ENCODE data around the gene NCOA5. TPM values are rescaled to one million over a fixed set of nuclear protein-coding genes. Genes with fewer than 3 reads are reported as not detected.

The NCOA5 gene
- total RNA-seq, 3 donors from 2014 or later (not counting 1 experiment from before 2014, with no cell fraction given) = 8.8 to 18.4 (median 18.0) TPM

DNA sequence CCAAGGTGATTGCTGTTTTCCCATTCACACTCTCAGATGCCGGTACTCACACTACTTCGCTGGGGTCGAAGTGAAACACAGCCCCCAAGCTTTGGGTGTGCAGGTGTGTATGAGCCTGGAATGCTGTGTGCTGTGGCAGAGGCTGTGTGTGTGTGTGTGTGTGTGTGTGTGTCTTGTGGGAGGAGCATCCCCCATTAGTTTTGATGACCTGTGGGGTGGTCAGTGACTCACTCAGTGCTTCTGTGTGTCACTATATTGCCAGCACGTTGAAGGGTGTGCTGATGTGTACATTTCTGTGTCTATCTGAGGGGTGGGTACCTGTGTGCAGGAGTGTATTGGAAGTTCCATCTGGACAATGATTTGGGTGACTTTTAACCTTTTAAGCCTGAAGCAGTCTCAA is 65.8 kb downstream of the NCOA5 start:
- no peak overlapping the region for H3K4me3 Mint-ChIP-seq

DNA sequence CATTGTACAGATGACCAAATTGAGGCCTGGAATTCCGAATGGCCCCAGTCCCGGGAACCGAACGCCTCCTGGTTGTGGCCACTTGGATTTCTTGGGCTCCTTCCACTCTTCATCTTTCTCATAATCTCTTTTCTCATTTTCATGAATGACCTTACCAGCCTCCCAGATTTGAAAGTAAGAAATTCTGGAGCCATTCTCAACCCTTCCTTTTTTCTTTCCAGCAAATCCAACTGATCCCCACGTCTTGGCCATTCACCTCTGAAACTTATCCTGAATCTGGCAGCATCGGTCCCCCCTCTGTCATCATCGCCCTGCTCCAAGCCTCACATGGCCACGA is 66.6 kb downstream of the NCOA5 start:
- TF ChIP-seq, protein P1, sequence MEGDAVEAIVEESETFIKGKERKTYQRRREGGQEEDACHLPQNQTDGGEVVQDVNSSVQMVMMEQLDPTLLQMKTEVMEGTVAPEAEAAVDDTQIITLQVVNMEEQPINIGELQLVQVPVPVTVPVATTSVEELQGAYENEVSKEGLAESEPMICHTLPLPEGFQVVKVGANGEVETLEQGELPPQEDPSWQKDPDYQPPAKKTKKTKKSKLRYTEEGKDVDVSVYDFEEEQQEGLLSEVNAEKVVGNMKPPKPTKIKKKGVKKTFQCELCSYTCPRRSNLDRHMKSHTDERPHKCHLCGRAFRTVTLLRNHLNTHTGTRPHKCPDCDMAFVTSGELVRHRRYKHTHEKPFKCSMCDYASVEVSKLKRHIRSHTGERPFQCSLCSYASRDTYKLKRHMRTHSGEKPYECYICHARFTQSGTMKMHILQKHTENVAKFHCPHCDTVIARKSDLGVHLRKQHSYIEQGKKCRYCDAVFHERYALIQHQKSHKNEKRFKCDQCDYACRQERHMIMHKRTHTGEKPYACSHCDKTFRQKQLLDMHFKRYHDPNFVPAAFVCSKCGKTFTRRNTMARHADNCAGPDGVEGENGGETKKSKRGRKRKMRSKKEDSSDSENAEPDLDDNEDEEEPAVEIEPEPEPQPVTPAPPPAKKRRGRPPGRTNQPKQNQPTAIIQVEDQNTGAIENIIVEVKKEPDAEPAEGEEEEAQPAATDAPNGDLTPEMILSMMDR (IDR thresholded peaks at IDR 0.05) = peak; percentile 28
- no peak overlapping the region for H3K4me3 ChIP-seq (ENCODE audit: low read length)
- no peak overlapping the region for H3K27ac Mint-ChIP-seq

More for the DNA sequence above, 65.8 kb downstream of the NCOA5 start:
- no peaks in the 10 kb centered on the region for H3K36me3 ChIP-seq (ENCODE audit: control insufficient read depth, insufficient read depth, low read length)
- H3K36me3 Mint-ChIP-seq = no peaks in the 10 kb centered on the region
- H3K27ac Mint-ChIP-seq = no peak overlapping the region
- H3K9me3 Mint-ChIP-seq = no peaks in the 10 kb centered on the region
- WGBS (ENCODE audit: insufficient coverage) = 78% methylated on average over 4 of the region's 4 CpGs
- H3K4me1 ChIP-seq (ENCODE audit: control insufficient read depth, insufficient read depth, low read length) = peaks cover 22% of the 10 kb centered on the region
- no peak for DNase-seq
- ATAC-seq = no peak
- H3K27me3 ChIP-seq (ENCODE audit: control insufficient read depth, insufficient read depth, low read length) = peaks cover 25% of the 10 kb centered on the region
- H3K4me1 Mint-ChIP-seq = peaks cover 25 to 26% of the 10 kb centered on the region in 2 donors
- TF ChIP-seq, protein P1 (IDR thresholded peaks at IDR 0.05) = no peak
- H3K27me3 Mint-ChIP-seq (ENCODE audit: low read depth in 2 of 2) = peaks cover 39 to 56% of the 10 kb centered on the region in 2 donors
- intact Hi-C loops (cut with micrococcal nuclease) = loop anchor here (2.0 to 10.0 kb wide), 3 partner anchors 63 to 661 kb away; partner anchors contain the start of genes NCOA5 and TP53RK
- no peak overlapping the region for H3K27ac ChIP-seq (ENCODE audit: low read length)
- H3K9me3 ChIP-seq (ENCODE audit: control insufficient read depth, insufficient read depth, low read length) = no peaks in the 10 kb centered on the region
- no peak overlapping the region for H3K4me3 ChIP-seq (ENCODE audit: low read length)

DNA sequence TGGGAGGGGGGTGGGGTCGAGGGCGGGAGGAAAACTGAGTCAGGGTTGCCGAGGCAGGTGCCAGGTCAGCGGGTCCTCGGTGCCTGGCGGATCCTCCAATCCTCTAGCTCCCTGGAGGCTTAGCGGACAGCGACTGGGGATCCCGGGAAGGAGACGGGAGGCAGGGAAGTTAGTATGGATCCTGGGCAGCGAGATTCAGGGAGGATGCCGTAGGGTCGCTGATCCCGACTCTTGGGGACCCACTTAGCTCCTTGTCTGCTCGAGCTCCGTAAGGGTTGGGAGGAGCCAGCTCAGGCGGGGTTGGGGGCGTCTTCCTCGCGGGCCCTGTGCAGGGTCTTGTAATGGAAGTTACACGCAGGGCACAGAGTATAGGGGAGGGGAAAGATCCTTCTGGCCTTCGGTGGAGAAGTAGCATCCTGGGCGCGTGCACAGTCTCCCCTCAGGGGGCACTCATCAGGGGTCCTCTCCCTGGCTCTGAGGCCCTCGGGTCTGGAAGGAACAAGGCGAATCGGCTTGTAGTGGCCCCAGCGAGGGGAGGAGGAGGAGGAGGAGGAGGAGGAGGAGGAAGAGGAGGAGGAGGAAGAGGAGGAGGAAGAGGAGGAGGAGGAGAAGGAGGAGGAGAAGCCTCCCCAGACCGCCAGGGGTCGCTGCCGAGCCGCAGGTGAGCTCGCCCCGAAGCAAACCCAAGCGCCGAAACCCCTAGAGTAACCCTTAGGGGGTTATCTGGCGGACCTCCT is 67.2 kb downstream of the NCOA5 start:
- TF ChIP-seq, protein P1 (IDR thresholded peaks at IDR 0.05) = peak; percentile 73

More for the DNA sequence above, 66.6 kb downstream of the NCOA5 start:
- Mint-ChIP-seq H3K4me1 (peaks cover 25 to 26% of the 10 kb centered on the region in 2 donors), H3K36me3 (no peaks in the 10 kb centered on the region), H3K9me3 (no peaks in the 10 kb centered on the region), H3K4me3 (peak overlapping the region; percentile 63), H3K27me3 (ENCODE audit: low read depth in 2 of 2) (peaks cover 45 to 65% of the 10 kb centered on the region in 2 donors)
- Histone ChIP-seq H3K36me3 (ENCODE audit: control insufficient read depth, insufficient read depth, low read length) (no peaks in the 10 kb centered on the region), H3K27me3 (ENCODE audit: control insufficient read depth, insufficient read depth, low read length) (peaks cover 23% of the 10 kb centered on the region), H3K9me3 (ENCODE audit: control insufficient read depth, insufficient read depth, low read length) (no peaks in the 10 kb centered on the region), H3K4me1 (ENCODE audit: control insufficient read depth, insufficient read depth, low read length) (peaks cover 22% of the 10 kb centered on the region), H3K27ac (ENCODE audit: low read length) (no peak overlapping the region)
- no peak for ATAC-seq
- DNase-seq = no peak
- 37% methylated on average over 8 of the region's 8 CpGs for WGBS (ENCODE audit: insufficient coverage)
- intact Hi-C loops (cut with micrococcal nuclease) = loop anchor here (2.0 to 10.0 kb wide), 3 partner anchors 64 to 662 kb away; partner anchors contain the start of genes NCOA5 and TP53RK

More for the DNA sequence above, 67.2 kb downstream of the NCOA5 start:
- ATAC-seq = peak; percentile 52 to 63 (median 55)
- peak; percentile 68 to 84 for DNase-seq
- Mint-ChIP-seq H3K4me3 (peak overlapping the region; percentile 81), H3K36me3 (no peaks in the 10 kb centered on the region), H3K4me1 (peaks cover 25 to 26% of the 10 kb centered on the region in 2 donors), H3K27me3 (ENCODE audit: low read depth in 2 of 2) (peaks cover 42 to 69% of the 10 kb centered on the region in 2 donors), H3K9me3 (no peaks in the 10 kb centered on the region), H3K27ac (no peak overlapping the region)
- Histone ChIP-seq H3K4me3 (ENCODE audit: low read length) (no peak overlapping the region), H3K4me1 (ENCODE audit: control insufficient read depth, insufficient read depth, low read length) (peaks cover 22% of the 10 kb centered on the region), H3K27me3 (ENCODE audit: control insufficient read depth, insufficient read depth, low read length) (peaks cover 23% of the 10 kb centered on the region), H3K36me3 (ENCODE audit: control insufficient read depth, insufficient read depth, low read length) (no peaks in the 10 kb centered on the region), H3K9me3 (ENCODE audit: control insufficient read depth, insufficient read depth, low read length) (no peaks in the 10 kb centered on the region), H3K27ac (ENCODE audit: low read length) (no peak overlapping the region)
- intact Hi-C loops (cut with micrococcal nuclease) = loop anchor here (2.0 to 10.0 kb wide), 3 partner anchors 65 to 662 kb away; partner anchors contain the start of genes NCOA5 and TP53RK
- WGBS (ENCODE audit: insufficient coverage) = 1% methylated on average over 33 of the region's 37 CpGs
